OCI-M1 (cell line): ENCODE data around the gene PAF1.

Source experiments
- DNase-seq: peaks from one replicate; lab custom pipeline; 2025; lab: John Stamatoyannopoulos, UW

The PAF1 gene

GRCh38 chr19:39405261-39405957 is 14.5 kb upstream of the PAF1 start:
- DNase-seq: peak; percentile 38

DNA sequence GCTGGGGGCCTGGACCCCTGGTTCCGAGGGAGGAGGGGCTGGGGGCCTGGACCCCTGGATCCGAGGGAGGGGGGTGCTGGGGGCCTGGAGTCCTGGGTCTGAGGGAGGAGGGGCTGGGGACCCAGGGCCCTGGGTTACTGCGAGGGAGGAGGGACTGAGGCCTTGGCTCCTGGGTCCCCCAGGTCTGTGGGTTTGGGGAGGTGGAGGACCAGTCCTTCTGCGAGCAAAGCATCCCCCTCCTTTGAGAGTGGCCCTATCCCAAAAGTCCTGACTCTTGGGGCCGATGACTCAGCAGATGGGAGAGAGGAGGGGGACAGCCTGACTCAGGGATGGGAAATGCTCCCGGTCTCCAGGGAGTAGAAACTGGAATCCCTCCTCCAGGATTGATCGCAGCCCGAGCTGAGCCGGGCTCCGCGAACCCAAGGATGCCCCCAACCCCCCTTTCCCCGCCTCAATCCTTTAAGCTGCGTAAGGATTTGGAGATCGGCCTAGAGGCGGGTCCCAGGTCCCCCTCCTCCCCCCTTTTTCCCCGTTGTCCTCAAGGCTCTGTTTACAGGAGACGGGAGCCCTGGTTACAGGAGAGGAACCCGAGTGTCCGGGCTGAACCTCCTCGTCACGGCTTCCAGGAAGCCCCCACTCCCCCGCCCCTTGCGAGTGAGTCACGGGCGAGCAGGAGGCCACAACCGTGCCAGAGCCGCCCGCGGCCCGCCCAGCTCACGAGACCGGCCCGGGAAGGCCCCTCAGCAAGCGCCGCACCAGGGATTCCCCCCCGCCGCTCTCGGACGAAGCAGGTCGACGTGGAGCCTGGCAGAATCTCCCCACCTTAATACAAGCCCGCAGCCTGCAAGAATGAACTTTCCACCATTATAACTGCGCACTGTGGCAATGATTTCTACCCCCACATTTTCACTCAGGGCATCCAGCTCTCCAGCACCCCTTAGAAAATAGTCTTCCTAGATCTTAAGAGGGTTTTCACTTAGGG is 12.7 kb upstream of the PAF1 start:
- peak; percentile 94 for DNase-seq

GRCh38 chr19:39402346-39403300 is 11.7 kb upstream of the PAF1 start:
- DNase-seq: peak; percentile 91

- DNase-seq: peak; percentile 74
Observed at GRCh38 chr19:39401549-39402345, 10.8 kb upstream of the PAF1 start.

DNA sequence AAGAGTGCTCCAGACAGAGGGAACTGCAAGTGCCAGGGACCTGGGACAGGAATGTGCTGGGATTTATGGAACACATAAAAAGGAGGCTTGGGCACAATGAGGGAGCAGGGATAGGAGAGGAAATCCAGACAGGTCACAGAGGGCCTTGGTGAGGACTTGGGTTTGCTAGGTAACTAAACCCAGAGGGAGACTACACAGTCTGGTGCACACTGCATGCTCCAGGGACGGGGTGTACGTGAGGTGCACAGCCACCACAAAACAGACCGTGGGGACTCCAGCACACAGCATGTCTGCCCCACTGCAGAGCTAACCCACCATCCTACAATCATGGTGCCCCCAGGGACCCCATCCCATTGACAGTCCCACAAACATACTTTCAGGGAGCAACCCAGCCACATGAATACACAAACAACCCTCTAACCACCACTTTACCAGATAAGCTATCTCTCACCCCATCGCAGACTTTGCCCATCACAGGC is 10.2 kb upstream of the PAF1 start:
- DNase-seq: peak; percentile 64

DNA sequence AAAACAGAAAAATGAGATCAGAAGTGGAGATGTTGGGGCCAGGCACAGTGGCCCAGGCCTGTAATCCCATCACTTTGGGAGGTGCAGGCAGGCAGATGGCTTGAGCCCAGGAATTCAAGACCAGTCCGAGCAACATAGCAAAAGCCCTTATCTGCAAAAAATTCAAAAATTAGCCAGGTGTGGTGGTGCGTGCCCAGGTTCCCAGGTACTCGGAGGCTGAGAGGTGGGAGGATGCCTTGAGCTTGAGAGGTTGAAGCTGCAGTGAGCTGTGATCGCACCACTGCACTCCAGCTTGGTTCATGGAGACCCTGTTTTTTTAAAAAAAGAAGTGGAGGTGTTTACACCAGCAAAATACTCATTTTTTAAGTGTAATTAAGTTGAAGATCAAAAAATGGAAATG is 9.2 kb upstream of the PAF1 start:
- DNase-seq: no peak

- no peak for DNase-seq
Observed at GRCh38 chr19:39399668-39400050, 8.8 kb upstream of the PAF1 start.

DNA sequence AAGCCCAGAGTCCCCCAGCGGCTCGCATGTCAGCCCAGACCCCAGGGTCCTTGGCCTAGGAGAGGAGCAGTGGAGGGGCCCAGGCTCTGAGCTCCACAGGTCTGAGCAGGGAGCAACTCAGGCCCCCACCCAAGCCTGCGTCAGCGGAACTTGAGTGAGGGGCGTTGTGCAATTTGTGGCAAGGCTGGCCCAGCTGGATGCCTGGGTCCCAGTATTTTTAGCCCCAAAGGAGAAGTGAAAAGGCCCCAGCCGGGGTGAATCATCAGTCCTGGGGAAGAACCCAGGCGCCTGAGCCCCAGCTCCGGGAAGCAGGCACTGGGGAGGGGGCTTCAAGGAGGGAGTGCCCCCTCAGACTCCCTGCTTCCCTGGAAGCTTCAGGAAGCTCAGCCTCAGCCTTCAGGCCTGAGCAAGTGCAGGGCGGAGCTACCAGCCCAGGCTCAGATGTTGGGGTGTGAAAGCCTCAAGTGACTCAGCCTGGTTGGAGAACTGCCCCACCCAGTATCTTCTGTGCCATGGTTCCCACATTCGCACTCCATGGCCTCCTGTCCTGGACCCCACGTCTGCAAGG is 7.5 kb upstream of the PAF1 start:
- peak; percentile 6 for DNase-seq

DNA sequence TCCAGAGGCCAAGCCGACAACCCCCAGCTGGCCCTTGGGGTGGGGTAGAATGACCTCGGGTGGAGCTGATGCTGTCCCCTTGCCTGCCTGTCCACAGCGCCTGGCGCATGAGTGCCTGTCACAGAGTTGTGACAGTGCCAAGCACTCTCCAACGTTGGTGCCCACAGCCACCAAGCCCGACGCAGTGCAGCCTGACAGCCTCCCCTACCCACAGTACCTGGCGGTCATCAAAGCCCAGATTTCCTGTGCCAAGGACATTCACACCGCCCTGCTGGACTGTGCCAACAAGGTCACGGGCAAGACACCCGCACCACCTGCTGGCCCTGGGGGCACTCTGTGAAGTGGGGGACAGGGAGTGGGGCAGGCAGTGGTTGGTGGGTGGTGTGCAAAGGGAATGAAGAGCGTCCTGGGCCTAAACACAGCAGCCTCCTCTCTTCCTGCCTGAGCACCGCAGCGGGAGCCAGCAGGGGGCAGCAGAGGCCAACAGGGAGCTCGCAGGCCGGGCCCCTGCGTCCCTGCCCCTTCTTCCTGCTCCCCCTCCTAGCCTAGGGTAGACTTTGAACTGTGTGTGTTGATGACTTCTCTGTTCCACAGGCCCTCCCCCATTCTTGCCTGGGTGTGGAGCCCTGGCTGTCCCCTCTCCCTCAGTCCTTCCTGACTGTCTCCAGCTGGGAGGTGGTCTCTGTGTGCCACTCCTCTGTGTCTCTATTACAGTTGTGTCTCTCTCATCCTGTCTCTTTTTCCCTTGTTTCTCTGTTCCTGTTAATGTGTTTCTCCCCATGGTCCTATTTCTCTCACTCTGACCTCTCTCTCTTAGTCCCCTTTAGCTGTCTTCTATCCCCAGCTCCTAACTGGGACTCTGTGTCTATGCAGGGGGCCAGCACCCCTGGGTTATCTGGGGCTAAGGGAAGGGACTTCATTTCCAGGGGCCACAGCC is 6.7 kb upstream of the PAF1 start:
- peak; percentile 93 for DNase-seq

GRCh38 chr19:39390451-39390750 is 505 bp downstream of the PAF1 start:
- no peak for DNase-seq

DNA sequence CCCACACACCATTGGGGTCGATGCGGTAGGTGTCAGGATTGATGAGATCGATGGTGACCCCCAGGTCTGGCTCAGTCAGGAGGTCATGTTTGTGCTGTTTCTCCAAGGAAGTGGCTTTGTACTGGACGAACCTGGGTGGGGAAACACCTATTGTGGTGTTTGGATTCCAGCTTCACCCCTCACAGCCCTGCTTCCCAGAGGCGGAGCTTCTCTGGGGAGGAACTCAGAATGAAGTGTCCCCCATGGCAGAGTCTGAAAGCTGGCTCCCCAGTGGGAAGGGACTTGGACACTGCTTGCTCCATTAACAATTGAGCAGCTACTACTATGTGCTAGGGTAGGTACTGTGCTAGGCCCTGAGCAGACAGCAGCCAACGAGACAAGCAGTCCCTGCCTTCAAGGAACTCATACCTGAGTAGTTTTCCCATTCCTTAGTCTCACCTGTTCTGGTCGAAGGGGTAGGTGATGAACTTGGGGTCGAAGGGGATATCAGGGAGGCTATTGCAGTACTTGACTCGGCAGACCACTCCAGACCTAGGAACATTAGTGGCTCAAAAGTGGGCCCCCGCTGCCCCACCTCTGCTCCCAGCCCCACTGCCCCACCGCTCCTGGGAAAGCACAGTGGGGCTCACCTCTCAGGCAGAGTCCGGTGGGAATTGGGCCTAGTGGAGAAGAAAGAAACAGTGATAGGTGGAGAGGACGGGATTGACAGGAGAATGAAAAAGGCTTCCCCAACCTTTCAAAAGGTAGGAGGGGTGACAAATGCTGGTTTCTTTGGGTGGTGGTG is 1.1 kb downstream of the PAF1 start:
- no peak for DNase-seq

GRCh38 chr19:39388657-39389056 is 2.2 kb downstream of the PAF1 start:
- no peak for DNase-seq

DNA sequence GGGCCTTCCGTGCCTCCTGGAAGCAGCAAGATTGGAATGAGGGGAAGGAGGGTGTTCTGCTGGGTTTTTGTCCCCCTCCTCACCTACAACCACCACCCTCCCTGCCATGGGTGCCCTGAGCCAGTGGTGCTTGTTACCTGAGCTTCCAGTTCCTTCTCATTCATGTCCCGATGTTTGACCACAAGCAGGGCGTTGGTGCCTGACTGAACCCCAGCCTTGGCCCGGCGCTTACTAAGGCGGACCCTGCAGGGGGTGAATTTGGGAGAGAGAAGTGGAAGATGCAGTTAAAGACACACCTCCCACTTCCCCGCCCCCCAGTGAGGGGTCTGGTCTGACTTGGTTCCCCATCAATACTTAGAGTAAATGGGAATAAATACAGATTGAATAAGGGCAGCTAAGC is 4.3 kb downstream of the PAF1 start:
- DNase-seq: no peak

- DNase-seq: no peak
Observed at GRCh38 chr19:39385629-39386411, 5.1 kb downstream of the PAF1 start.

- no peak for DNase-seq
Observed at GRCh38 chr19:39384839-39385568, 5.9 kb downstream of the PAF1 start.

DNA sequence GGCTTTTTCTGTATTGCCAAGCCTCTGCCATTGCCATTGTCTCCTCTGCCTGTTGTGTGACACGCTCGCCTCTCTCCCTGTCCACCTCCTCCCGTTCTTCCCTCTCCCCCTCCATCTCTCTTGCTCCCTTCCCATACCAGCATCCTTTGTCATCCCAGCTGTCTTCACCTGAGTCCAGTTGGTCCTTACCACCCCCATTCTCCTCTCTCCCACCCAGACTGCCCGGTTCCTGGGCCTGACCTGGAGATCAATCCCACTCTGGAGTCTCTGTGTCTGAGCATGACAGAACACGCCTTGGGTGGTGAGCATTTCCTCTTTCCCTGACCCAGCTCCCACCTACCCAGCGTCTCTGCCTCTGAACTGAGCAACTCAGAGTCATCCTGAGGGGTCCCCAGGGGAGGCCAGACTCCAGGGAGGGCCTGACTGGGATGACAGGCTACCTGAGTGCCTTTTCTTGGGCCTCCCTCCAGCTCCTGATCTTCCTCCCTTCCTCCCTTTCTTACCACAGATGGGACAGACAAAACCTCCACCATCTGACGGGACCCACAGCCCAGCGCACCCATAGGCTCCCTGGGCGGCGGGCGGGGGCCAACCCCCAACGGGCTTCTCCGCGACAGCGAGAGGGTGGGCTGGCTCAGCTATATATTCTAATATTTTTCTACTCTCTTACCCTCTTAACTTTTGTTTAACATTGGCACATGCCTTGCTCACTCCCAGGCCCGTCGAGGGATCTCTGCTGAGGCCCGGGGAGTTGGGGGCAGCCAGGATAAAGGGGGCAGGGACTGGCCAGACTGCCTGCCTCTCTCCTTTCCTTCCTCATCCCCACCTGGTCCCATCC is 7.7 kb downstream of the PAF1 start:
- no peak for DNase-seq
